ENCODE measurements around the gene SEPTIN8. TPM values are rescaled to one million over a fixed set of nuclear protein-coding genes. Genes with fewer than 3 reads are reported as not detected.

The SEPTIN8 gene
- total and polyA plus RNA-seq, 10 of the 15 experiments (the other 5 are each of a cell fraction or from before 2014, with no cell fraction given): 6.1 to 96.1 (median 29.4) TPM

DNA sequence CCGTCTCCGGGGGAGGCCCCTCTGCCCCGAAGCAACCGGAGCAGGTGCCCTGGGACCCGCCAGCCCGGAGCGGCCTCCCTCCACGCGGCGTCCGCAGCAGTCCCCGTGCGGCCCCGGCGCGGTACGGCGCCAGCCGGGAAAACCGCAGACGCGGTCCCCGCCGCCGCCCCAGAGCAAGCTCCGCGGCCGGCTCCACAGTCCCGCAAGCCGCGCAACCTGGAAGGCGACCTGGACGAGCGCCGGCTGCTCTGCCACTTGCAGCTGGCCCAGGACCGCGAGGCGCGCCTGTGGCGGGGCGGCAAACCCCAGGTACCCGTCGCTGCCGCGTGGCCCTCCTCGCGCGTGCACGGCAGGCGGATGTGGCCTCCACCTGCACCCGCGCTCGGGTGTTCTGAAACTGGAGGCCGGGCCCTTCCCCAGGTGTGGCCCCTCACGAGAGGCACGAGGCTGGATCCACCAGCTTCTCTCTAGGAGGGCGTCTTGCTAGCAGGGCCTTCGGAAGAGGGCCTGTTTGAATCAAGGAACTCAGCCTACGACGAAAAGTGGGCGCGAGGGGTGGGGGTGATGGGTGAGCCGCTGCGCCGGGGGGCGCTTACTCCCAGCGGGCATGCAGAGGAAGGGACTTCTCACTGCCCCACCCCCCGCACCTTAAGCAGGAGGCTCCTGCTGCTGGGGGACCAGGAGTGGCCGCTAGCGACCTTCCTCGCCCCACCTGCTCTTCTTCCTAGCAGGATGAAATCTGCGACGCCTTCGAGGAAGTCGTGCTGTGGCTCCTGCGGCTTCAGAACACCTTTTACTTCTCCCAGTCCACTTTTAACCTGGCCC, 29.2 kb downstream of the SEPTIN8 start:
- Histone ChIP-seq H3K9me3 (replicated peaks; ENCODE audit: control insufficient read depth, insufficient read depth, low read length) (no peaks in the 10 kb centered on the region; the same call in 2 of the 3 replicates), H4K20me1 (ENCODE audit: control insufficient read depth, insufficient read depth) (no peaks in the 10 kb centered on the region), H3K36me3 (ENCODE audit: control insufficient read depth in 2 of 2, insufficient read depth in 2 of 2, low read length in 1 of 2) (no peaks in the 10 kb centered on the region), H3K27ac (ENCODE audit: control insufficient read depth, insufficient read depth) (no peak overlapping the region), H3K79me2 (ENCODE audit: control insufficient read depth, insufficient read depth, low read length) (no peaks in the 10 kb centered on the region; the same call in 1 of the 2 replicates), H3K27me3 (replicated peaks in 1 of 2; ENCODE audit: control insufficient read depth in 2 of 2, insufficient read depth in 2 of 2, low read length in 1 of 2) (no peaks in the 10 kb centered on the region), H3K9ac (ENCODE audit: control insufficient read depth, insufficient read depth, low read length) (peak overlapping the region; percentile 53), H3K4me3 (peak overlapping the region; percentile 72; the same call in 1 of the 2 replicates), H2AFZ (ENCODE audit: control insufficient read depth, low read depth, low read length) (peak overlapping the region; percentile 89), H3K4me2 (ENCODE audit: control insufficient read depth, insufficient read depth) (peak overlapping the region; percentile 99), H3K4me1 (ENCODE audit: control insufficient read depth, insufficient read depth, low read length) (peaks cover 25% of the 10 kb centered on the region)
- intact Hi-C loops (cut with micrococcal nuclease; ENCODE audit: unreplicated experiment) (no loop called here), in situ Hi-C loops (cut with MboI) (no loop called here)
- SMC1A ChIA-PET (ENCODE audit: uncharacterized antibody, unreplicated experiment): interaction anchor here (1.0 to 11.1 kb wide), 15 partner anchors 8 to 107 kb away, joined by 3 to 88 read pairs (median 5); partner anchors contain the start of genes IL4, KIF3A and SEPTIN8
- POLR2A ChIA-PET: interaction anchor here (0.7 to 9.6 kb wide), 11 partner anchors 10 to 222 kb away, joined by 3 to 56 read pairs (median 6); partner anchors contain the start of genes AFF4, KIF3A, RAD50 and SEPTIN8
- 35% methylated on average over 58 of the region's 76 CpGs for WGBS (ENCODE audit: insufficient coverage, insufficient replicate concordance, low lambda C conversion rate, missing lambda C conversion rate)
- FAIRE-seq: no peak
- ATAC-seq: peak; percentile 22
- RAD21 ChIA-PET (ENCODE audit: unreplicated experiment): interaction anchor here (0.8 to 10.5 kb wide), 18 partner anchors 9 to 242 kb away, joined by 3 to 127 read pairs (median 5); partner anchors contain the start of genes IL13, KIF3A and SEPTIN8
- no peak for DNase-seq (ENCODE audit: low read depth, low spot score)
- BruUV-seq (replicated peaks): no TSS peak
- CTCF ChIA-PET: interaction anchor here (0.6 to 5.5 kb wide), 19 partner anchors 9 to 415 kb away, joined by 3 to 54 read pairs (median 5); partner anchors contain the start of gene KIF3A
- TF ChIP-seq, protein P1, sequence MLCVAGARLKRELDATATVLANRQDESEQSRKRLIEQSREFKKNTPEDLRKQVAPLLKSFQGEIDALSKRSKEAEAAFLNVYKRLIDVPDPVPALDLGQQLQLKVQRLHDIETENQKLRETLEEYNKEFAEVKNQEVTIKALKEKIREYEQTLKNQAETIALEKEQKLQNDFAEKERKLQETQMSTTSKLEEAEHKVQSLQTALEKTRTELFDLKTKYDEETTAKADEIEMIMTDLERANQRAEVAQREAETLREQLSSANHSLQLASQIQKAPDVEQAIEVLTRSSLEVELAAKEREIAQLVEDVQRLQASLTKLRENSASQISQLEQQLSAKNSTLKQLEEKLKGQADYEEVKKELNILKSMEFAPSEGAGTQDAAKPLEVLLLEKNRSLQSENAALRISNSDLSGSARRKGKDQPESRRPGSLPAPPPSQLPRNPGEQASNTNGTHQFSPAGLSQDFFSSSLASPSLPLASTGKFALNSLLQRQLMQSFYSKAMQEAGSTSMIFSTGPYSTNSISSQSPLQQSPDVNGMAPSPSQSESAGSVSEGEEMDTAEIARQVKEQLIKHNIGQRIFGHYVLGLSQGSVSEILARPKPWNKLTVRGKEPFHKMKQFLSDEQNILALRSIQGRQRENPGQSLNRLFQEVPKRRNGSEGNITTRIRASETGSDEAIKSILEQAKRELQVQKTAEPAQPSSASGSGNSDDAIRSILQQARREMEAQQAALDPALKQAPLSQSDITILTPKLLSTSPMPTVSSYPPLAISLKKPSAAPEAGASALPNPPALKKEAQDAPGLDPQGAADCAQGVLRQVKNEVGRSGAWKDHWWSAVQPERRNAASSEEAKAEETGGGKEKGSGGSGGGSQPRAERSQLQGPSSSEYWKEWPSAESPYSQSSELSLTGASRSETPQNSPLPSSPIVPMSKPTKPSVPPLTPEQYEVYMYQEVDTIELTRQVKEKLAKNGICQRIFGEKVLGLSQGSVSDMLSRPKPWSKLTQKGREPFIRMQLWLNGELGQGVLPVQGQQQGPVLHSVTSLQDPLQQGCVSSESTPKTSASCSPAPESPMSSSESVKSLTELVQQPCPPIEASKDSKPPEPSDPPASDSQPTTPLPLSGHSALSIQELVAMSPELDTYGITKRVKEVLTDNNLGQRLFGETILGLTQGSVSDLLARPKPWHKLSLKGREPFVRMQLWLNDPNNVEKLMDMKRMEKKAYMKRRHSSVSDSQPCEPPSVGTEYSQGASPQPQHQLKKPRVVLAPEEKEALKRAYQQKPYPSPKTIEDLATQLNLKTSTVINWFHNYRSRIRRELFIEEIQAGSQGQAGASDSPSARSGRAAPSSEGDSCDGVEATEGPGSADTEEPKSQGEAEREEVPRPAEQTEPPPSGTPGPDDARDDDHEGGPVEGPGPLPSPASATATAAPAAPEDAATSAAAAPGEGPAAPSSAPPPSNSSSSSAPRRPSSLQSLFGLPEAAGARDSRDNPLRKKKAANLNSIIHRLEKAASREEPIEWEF (IDR thresholded peaks at IDR 0.05; ENCODE audit: insufficient replicate concordance, low read depth, low read length): no peak
- TF ChIP-seq CHD2 (IDR thresholded peaks at IDR 0.05; ENCODE audit: borderline replicate concordance, low read depth, low read length) (no peak), ZNF274 (IDR thresholded peaks at IDR 0.05; ENCODE audit: insufficient read depth, insufficient read length) (no peak), NBN (IDR thresholded peaks at IDR 0.05) (no peak), RUNX3 (IDR thresholded peaks at IDR 0.05; ENCODE audit: low read length) (peak; percentile 40; the same call in 1 of the 2 replicates), NR2C1 (IDR thresholded peaks at IDR 0.05) (no peak), BRCA1 (IDR thresholded peaks at IDR 0.05; ENCODE audit: low read depth, low read length) (no peak), KDM1A (IDR thresholded peaks at IDR 0.05; ENCODE audit: borderline replicate concordance) (no peak), JUNB (IDR thresholded peaks at IDR 0.05) (no peak), NFYB (IDR thresholded peaks at IDR 0.05; ENCODE audit: insufficient read depth, low read depth, low read length) (no peak), KAT2A (conservative IDR thresholded peaks at IDR 0.05; ENCODE audit: control insufficient read depth, low read depth, low read length) (no peak), ZNF207 (IDR thresholded peaks at IDR 0.05; ENCODE audit: borderline replicate concordance) (no peak)
- TF ChIP-seq, protein P2, sequence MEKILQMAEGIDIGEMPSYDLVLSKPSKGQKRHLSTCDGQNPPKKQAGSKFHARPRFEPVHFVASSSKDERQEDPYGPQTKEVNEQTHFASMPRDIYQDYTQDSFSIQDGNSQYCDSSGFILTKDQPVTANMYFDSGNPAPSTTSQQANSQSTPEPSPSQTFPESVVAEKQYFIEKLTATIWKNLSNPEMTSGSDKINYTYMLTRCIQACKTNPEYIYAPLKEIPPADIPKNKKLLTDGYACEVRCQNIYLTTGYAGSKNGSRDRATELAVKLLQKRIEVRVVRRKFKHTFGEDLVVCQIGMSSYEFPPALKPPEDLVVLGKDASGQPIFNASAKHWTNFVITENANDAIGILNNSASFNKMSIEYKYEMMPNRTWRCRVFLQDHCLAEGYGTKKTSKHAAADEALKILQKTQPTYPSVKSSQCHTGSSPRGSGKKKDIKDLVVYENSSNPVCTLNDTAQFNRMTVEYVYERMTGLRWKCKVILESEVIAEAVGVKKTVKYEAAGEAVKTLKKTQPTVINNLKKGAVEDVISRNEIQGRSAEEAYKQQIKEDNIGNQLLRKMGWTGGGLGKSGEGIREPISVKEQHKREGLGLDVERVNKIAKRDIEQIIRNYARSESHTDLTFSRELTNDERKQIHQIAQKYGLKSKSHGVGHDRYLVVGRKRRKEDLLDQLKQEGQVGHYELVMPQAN (conservative IDR thresholded peaks at IDR 0.05): no peak
- TF ChIP-seq, protein P3, sequence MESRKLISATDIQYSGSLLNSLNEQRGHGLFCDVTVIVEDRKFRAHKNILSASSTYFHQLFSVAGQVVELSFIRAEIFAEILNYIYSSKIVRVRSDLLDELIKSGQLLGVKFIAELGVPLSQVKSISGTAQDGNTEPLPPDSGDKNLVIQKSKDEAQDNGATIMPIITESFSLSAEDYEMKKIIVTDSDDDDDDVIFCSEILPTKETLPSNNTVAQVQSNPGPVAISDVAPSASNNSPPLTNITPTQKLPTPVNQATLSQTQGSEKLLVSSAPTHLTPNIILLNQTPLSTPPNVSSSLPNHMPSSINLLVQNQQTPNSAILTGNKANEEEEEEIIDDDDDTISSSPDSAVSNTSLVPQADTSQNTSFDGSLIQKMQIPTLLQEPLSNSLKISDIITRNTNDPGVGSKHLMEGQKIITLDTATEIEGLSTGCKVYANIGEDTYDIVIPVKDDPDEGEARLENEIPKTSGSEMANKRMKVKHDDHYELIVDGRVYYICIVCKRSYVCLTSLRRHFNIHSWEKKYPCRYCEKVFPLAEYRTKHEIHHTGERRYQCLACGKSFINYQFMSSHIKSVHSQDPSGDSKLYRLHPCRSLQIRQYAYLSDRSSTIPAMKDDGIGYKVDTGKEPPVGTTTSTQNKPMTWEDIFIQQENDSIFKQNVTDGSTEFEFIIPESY (IDR thresholded peaks at IDR 0.05): peak; percentile 37

Measured in GM12878 (cell line).